NB4 (cell line): ENCODE measurements around the gene VSX2.

Experiments used
- CTCF ChIP-seq: IDR thresholded peaks from one replicate; pipeline ENCODE4 v1.5.1; 2012; ENCODE audit warnings: low read depth, low read length
- POLR2A ChIP-seq: IDR thresholded peaks from 2 replicates; pipeline ENCODE4 v1.6.1; 2011; ENCODE audit warnings: mild to moderate bottlenecking; ENCODE audit not compliant: insufficient read length; ENCODE audit errors: extremely low read depth

GRCh38 chr14:74204491-74204890, 34.8 kb upstream of the VSX2 start:
- TF ChIP-seq POLR2A (no peak), CTCF (no peak)
